ENCODE measurements around the gene OR52E6.

- TF ChIP-seq CTCF (IDR thresholded peaks at IDR 0.05; ENCODE audit: low read depth, low read length, missing input control) (no peak), EGR1 (IDR thresholded peaks at IDR 0.05; ENCODE audit: low read depth in 2 of 2) (no peak), JUND (IDR thresholded peaks at IDR 0.05) (no peak), RAD21 (IDR thresholded peaks at IDR 0.05) (no peak), GABPA (IDR thresholded peaks at IDR 0.05 in 1 of 2, conservative IDR thresholded peaks at IDR 0.05 in 1 of 2) (no peak), MAX (IDR thresholded peaks at IDR 0.05) (no peak), YY1 (IDR thresholded peaks at IDR 0.05) (no peak)
Observed at GRCh38 chr11:5809905-5810795, 31.5 kb downstream of the OR52E6 start.
